HG02981 (cell line): ENCODE data around the gene CDH23.

Experiments
- ATAC-seq: cut with Tn5 transposase; IDR thresholded peaks from one replicate; pipeline ENCODE4 v1.9.1; 2021; ENCODE audit warnings: mild to moderate bottlenecking, moderate library complexity; ENCODE audit not compliant: unreplicated experiment

CDH23 gene

DNA sequence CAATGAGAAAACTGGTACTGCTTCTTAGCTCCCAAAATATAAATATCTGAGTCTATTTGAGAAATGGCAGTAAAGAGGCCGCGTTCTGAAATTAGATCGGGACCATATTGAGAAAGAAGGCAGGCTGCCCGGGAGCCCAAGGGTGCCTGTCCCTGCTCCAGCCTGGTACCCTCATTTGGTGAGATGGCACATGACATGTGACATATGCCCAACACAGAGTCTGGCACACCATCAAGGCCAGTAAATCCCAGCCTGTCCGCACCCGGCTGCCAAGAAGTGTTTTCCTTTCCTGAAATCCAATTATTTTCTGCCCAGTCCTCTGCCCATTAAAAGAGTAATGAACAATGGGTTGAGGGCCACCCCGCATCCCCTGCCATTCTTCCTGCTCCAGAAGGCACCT is 66.4 kb downstream of the CDH23 start:
- ATAC-seq = no peak

DNA sequence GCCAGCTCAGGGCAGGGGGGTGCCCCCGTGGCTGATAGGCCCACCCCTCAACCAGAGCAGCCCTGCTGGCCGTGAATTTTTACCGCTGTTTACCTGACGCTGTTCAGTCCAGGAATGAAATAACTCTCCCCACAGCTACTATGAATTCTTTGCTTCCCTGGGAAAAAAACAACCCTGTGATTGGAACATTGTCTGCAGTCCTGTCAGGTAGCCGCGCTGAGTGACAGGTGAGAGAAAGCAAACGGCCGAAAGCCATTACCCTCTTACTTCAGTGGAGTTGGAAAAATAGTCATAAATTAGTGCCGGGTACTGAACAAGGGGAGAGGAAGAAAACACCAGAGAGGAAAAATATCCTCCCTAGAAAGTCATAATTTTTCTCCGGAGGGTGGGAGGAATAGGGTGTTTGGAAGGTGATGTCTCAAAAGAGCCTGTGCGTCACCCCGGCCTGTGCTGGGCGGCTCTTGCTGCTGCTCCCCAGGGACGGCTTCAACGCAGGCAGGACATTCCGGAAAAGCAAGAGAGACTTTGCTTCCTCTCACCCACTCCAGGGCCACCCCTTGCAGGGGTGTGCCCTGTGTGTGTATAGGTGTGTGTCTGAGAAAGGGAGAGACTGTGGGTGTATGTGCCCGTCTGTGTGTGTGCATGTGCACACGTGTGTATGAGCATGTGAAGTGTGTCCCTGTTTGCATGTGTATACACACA is 69.0 kb downstream of the CDH23 start:
- no peak for ATAC-seq

DNA sequence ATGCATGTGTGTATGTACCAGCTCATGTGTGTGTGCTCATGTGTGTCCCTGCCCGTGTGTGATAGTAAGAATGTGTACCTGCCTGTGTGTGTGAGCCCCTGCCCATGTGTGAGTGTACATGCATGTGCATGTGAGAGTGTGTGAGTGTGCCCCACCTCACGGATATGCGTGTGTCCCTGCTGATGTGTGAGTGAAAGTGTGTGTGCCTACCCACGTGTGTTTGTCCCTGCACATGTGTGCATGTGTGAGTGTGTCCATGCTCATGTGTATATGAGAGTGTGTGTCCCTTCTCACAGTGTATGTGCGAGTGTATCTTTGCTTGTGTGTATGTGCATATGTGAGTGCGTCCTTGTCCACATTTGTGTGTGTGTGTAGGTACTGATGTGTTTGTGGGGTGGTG is 69.6 kb downstream of the CDH23 start:
- ATAC-seq = no peak

DNA sequence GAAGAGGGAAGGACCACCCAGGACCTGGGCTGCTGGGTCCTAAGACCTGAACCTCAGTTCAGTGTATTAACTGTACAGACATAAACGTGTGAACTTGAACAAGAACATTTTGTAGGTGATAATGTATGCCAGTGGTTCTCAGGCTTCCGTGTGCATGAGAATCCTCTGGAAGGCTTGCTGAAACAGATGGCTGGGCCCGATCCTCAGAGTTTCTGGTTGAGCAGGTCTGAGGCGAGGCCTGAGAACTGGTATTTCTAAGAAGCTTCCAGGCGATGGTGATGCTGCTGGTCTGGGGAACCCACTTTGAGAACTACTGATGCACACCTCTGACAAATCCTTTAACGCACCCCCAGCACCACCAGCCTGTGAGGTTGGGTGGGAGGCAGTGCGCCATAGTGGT is 70.4 kb downstream of the CDH23 start:
- no peak for ATAC-seq

DNA sequence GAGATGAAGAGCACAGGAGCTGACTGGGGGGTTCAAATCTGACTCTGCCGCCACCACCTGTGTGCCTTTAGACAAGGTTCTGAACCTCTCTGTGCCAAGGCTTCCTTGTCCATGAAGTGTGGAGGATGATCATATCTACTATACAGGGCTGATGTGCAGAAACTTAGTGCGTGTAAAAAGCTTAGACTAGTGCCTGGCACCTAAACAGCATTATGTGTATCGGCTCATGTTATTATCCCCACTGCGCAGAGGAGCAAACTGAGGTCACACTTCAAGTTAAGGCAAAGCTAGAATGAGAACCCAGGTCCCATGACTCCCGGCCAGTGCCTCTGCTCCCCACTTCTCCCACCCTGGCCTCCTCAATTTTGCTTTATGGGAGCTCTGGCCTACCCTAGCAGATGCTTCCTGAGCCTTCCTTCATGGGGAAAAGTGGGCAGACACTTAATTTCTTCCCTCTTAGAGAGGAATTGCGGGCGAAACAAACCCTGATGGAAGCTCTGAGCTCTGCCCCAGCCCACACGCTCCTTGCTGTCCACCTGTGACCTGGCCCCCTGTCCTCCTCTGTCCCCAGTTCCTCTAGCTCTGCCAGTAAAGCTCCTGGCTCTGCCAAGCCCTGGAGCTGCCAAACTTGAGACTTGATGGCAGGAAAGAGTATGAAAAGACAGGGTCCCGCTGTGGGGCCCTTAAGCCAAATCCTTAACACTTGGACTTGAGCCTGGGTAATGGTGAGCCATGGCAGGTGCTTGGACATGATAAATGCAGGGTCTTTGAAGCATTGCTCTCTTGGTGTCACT is 71.0 kb downstream of the CDH23 start:
- no peak for ATAC-seq

DNA sequence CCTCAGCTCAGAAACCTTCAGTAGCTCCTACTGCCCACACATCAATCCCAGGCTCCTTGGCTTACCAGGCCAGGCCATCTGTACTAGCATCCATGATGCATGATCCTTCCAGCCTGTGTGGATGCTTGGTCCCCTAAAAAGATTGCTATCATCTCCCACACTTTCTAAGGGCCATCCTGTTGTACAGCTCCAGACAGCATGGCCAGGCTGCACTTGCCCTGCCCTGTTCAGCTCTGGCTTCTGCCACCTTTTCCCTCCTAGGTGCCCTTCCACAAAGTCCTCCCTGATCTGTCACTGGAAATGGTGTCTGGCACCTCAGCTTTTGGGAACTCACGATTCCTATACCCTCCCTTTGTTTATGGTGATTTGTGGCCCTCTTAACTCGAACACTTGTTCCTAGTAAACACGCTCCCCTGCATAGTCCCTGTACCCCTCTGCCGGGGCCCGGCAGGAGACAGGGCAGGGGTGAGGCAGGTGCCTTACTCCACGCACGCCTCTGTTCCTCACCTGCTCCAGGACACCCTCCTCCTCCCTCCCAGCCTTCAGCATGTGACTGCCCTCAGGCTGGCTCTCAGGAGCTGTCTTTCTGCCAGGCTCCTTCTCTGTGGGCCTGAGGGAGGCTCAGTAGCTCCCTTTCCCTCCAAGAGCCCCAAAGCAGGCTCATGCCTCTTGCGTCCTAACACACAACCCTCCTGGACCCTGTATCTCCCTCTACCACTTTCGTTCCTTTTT is 71.8 kb downstream of the CDH23 start:
- no peak for ATAC-seq

DNA sequence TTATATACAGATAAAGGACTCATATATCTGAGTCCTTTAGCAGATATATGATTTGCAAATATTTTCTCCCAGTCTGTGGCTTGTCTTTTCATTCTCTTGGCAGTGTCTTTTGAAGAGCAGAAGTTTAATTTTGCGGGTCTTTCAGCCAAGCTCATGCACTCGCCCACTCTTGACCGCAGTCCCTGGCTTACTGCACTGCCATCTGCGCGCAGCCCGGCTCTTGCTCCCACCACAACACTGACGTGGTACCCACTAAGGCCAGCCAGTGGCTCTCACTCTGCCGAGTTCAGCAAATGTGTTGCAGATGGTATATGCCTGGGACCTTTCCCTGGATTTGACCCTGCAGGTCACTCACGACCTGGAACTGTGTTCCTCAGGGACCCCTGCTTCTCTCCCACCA is 74.3 kb downstream of the CDH23 start:
- no peak for ATAC-seq

DNA sequence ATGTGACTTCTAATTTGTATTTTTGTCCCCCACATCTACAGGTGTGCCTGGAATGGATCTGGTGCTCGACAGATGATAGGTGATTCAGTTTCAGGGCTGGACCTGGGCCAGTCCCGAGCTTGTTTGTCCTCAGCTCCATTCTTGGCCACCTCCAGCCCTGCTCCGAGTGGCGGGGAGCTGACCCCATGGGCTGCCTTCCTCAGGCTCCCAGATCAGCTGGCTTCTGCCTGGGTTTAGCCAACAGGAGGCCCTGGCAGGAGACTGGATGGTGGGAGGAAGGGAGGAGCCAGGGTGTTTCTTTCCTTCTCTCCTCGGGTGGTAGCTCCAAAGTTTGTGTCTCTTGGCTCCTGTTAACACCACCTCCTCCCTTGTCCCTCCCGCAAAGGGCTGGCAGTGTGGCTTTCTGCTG is 75.2 kb downstream of the CDH23 start:
- ATAC-seq = no peak

DNA sequence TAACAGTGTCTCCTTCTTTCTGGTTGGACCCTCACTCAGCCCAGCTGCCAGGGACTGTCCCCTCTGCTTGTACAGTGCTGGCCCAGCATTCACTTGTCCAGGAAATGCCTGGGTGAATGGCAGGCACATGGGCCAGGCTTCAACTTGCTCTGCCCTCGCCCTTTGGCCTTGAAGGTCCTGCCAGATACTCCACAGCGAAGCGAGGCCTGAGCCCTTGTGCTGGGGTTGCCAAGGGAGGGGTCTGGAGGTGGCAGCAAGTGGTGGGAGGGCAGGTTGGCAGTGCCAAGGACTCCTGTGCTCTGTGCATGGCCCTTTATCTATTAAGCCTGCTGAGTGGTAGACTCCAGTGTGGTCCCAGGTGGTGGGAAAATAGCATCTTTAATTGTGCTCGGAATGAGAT is 75.7 kb downstream of the CDH23 start:
- ATAC-seq = no peak

DNA sequence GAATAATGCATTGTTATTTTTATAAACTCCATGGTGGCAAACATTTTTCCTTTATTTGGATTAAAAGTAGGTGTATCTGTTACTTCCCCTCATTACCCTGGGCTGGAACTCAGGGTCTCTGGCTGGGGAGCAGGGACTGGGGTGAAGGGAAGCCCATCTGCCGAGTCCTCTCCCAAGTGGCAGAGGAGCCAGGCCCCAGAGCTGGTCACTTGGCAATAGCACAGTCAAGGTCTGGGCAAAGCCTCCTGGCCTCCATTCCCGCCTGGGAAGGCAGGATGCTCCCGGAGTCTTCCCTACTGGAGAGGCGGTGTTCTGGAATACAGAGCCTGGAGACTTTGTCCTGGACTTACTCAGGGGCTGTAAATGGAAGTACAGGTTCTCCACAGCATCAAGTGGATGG is 76.2 kb downstream of the CDH23 start:
- ATAC-seq = no peak

DNA sequence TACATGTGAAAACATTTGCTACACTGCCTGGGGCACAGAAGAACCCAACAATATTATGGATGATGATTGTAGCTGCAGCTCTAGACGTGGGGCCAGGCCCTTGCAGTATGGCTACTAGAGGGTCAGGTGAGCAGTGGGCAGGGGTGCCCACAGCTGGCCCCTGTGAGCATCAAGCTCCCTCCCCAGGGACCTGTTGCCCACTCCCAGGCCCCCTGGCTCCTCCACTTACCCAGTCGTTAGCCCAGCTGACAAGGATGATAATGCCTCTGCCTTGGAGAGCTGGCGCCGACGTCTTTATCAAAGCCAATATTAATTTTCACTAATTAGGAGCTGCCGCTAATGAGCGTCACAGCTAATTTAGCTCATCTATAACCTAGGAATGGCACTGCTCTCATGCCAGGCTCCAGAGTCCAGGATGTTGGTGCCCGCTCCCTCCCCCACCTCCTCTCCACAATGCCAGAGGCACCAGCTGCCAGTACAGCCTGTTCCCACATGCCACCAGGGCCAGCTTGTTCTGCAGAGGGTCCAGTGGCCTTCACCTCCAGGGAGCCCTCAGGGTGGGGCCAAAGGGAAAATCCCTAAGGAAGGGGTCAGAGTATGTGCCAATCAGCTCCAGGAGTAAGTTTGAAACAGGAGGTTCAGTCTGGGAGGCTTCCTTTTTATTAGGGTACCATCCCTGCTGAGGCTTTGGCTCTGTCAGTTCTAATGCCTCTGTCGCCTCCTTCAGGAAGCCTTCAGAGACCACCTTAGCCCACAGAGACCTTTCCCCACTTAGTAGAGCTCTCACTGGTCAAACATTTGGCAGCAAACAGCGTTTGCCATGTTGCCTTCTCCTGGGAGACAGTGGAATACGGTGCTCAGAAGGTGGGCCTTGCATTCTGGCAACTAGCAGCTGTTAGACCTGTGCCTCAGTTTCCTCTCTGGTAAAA is 77.2 kb downstream of the CDH23 start:
- ATAC-seq = no peak

DNA sequence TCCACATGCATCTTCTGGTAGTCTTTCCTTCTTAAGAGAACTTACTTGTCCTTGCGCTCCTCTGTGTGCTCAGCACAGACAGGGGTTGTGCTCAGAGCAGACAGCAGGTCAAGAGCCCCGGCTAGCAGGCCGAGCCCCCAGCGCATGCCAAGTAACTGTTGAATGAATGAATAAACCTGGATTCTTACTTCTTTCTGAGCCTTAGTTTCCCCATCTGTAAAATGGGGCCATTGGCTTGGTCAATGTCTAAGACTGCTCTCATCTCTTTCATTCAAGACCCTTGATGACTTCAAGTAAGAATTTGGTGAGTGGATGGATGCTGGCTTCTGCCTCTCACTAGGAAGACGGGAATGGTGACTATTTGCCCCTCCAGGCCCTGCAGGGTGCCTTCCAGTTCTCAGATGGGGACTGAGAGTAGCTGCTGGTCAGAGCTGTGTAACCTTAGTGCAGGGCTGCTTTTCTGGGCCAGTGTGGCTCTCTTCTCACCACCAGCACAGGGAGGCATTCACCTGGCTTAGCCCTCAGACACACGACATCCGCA is 78.1 kb downstream of the CDH23 start:
- ATAC-seq = no peak

DNA sequence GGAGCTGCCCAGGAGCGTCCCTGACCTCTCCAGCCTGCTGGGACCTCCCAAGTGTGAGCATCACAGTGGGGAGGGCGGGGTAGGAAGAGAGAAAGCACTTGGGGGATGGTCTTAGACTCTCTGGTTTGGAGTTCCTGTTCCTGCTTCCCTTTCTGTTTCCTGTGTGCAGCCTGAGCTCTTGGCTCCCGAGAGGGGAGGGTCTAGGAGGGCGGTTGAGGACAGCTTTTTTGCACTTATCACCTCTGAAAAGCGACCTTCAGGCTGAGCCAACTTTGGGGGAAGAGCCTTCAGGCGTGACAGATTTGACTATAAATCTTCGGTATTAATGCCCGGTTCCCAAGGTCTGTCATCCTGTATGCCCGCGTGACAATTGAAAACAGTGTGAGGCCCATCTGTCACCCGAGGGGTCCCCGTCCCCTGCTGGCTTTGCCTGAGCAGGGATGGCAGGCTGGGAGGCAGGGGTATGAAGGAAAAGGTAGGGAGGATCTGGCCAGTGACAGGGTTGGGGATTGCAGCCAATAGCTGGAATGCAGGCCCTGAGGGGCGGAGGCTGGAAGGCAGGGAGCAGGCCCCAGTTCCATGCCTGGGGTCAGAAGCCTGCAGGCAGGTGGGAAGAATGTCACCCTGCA is 78.6 kb downstream of the CDH23 start:
- no peak for ATAC-seq

DNA sequence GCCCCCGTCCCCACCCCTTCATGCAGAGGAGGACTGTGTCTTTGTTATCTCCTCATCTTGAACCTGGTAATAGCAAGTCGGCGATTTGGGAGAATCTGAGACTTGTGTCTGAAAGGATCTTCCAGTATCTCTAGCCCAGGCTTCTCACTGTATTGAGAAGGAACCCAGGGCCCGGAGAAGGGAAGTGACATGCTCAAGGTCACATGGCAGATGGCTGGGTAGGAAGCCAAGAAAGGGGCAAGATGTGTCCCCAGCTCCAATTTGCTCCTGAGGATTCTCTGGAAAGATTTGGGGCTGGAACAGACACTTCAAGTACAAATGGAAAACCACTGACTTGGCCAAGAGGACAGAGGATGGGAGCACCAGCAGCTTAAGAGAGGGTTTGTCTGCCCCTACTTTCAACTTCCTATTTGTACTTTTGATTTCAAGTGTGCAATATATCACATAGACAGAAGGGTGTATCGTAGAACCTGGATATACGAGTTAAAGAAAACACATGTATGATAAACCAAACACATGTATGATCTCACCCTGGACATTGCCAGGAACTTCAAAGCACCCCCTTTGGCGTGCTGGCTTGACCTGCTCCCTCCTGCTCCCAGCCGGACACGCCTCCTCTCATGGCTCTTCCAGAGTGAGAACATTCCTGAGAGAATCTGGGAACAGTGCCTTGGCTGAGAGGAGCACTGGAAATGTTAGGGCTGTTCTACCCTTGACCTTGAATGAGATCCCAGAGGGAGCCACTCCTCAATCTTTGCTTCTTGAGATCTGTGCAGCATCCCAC is 79.7 kb downstream of the CDH23 start:
- no peak for ATAC-seq

DNA sequence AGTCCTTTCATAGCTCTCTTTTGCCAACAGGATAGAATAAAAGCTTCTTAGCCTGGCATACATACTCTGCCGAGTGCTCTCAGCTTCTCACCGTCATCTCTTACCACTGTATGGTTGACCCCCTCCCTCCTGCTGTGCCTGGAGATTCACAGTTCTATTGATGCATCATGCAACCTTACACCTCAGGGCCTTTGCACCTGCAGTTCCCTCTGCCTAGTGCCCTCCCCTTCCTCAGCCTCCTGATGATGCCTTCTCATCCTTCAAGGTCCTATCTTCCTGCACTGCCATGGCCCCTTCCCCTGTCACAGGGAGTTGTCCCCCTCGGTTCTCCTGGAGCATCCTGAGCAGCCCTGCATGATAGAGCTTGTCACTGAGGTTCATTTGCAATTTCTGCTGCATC is 81.5 kb downstream of the CDH23 start:
- no peak for ATAC-seq

DNA sequence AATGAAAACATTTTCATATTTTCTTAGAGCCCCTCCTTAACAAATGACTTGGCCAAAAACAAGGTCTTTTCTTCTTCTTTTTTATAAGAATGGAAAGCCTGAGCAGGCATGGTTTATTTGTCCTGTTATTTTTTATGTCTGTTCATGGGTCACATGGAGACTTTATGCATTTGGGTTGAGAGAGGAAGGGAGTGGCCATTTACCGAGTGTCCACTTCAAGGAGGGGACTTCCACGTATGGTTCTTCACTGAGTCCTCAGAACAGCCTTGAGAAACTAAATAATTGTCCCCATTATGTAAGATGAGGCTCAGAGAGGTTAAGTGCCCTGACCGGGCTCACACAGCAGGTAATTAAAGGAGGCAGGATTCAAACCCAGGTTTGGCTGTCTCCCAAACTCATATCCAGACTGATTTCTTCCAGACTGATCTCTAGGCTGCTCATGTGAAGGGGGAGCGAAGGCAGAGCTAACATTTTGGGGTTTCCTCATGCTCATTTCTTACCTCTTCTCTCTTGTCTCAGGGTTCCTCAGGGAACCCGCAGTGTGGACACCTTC is 82.2 kb downstream of the CDH23 start:
- ATAC-seq = no peak

DNA sequence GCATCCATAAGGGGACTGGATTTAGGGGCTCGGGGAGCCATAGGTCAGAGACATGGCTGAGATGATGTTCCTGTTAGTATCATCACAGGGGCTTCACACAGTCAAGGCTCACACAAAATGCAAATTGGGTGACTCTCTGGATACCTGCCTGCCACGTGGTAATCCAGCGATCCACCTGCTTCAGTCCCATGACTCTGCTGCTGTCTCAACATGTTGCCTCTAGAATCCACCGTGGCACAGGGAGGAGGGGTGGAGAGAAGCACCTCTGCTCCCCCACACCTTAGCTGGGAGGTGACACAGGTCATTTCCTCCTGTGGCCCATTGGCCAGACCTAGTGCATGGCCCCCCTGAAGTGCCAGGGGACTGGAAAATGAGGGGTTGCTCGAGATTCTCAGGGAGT is 83.1 kb downstream of the CDH23 start:
- ATAC-seq = no peak

DNA sequence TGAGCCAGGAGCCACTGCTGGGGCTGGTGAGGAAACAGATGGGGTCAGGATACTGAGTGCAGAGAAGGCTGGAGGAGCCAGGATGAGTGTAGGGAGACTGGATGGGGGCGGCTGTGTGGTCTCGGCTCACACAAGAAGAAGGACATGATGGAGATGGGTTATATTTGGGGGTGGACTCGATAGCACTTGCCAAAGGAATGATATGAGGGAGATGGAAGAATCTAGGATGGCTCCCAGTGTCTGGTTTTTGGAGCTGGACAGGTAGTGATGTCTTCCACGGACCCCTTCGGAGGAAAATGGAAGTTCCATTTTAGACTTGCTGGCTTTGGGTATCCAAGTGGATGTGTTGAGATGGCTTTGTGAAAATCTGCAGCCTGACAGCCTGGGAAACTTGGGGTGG is 83.9 kb downstream of the CDH23 start:
- ATAC-seq = no peak
